Measurements from ENCODE around the gene IRAG1.
A peak's percentile ranks its signal among the peaks of the same experiment; 100 is the strongest.

Gene IRAG1
- 0 reads per million in 4 experiments for total RNA-seq

- DNase-seq = no peak
Measured at GRCh38 chr11:10693509-10694081, at the start of gene IRAG1. IRAG1 (minus strand) TSS chr11:10693755; CDS start chr11:10693602, 153 bp downstream.

DNA sequence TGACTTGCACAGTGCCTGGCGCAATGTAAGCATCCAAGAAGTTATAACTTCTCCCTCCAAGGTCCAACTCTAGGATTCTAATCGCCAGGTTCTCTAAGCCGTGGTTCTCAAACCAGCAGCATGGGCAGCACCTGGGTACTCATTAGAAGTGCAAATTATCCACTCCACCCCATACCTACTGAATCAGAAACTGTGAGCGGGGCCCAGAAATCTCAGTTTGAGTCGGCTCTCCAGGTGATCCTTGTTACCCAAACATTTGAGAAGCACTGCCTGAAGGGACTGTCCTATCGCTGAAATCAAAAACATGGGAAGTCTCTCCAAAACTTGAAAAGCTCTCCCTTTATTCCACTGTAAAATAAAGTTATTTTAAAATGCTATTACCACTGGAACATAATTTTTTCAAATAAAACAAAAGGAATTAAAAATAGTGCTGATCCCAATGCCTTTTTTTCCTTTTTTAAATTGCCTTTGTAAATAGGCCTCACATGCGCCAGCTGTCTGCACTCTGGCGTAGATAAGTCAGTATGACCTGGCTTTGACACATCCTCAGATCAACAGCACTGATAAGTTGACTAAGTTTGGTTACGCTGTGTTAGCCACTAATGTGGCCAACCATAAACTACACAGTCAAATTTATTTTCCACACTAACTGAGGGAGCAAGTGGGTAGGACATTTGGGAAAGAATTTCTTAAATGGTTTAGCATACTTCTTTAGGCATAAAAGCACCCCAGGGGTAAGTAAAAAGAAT, 49.1 kb upstream of the IRAG1 start:
- no peak for DNase-seq

DNA sequence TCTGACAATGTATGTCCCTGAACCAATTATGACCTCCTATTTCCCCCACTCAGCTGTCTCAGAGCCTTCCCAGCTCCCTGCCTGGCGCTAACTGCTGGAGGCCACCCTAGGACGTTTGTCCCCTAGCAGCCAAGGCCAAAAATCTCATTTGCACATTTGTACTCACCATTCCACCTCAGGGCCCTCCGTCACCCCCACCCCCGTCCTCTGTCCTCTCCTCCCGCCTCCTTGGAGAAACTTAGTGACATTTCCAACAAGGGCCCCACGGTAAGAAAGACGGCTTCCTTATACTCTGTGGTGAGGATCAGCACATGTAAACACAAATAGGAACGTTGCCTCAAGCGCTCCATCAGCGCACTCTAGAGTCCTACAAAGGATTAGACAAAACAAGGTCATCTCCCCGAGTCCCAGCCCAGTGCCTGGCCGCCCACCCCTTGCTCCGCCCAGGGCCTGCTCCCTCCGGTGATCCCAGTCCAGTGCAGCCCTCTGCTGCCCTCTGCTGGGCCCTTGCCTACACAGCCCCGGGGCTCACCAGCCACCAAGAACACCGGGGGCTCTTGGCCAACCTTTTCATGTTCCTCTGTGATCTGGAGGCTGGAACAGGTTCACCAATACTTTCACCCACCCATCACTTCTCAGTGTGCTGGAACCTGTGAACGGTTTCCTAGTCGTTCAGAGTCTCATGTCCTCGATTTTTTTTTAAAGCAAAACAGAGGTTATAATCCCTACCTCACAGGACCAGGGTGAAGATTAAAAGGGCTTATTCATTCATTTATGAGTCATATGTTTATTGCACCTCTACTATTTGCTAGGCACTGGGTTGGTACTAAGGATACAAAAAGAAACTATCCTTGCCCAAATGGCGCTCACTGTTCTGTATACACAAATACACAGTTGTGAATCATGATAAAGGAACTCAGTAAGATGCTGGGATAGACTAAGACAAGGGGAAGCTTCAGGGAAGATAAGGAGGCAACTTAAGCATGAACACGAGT, 42.2 kb upstream of the IRAG1 start:
- DNase-seq = peak; percentile 77

DNA sequence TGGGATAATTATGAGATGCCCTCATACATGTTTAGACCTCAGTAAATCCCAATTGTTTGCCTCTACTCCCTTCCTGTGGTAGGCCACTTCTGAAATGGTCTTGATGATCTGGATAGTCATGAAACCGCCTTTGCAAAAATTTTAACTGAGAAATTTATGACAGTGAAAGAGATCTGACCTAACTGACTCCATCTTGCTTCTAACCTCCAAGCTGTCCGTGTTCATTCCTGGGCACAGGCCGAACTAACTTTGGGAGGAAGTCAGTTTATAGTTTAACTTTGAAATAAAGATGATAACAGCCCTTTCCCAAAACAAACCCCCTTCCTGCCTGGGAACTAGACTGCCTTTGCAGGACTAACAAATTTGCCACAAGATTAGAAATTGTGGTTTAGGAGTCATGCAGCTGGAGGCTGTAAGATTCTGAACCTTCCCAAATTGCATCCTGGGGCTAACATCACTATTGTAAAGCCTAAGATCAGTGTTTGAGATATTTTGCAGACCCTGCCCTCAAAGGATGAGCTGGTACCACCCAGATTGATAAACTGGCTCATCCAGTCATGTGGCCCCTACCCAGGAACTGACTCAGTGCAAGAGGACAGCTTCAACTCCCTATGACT, 37.6 kb upstream of the IRAG1 start:
- no peak for DNase-seq

GRCh38 chr11:10730151-10730550, 36.6 kb upstream of the IRAG1 start:
- no peak for DNase-seq

- DNase-seq = no peak
Measured at GRCh38 chr11:10728789-10729472, 35.4 kb upstream of the IRAG1 start.

- DNase-seq = no peak
Measured at GRCh38 chr11:10728154-10728553, 34.6 kb upstream of the IRAG1 start.

DNA sequence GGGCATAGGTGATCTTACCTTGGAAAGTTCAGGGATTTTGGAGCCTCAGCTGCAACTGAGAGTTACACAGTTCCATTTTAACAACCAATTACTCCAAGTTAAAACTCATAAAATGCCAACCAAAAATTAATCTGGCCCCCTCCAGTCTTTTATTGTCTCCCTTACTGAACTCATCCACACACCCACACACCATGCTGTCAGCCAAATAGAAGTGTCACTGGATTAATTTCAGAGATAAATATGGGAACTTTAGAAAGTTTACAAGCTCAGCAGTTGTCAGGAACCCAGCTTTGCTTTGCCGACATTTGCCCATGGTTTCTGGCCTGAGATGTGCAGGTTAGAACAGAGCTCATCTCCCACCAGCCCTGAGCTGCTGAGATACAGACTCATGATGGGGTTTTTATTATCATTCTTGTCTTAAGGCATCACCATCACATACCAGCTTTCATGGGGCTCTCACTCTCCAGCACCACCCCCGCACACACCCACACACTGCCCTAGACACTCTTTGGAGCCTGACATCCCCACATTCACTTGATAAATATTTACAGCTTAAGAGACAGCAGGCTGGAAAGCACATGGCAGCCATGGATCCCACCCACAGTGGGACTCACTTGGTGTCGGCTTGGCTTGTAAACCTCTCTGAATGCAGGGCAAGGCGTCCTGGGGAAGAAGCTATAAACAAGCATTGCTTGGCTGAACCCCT, 33.7 kb upstream of the IRAG1 start:
- no peak for DNase-seq

- DNase-seq = no peak
Measured at GRCh38 chr11:10725907-10726253, 32.3 kb upstream of the IRAG1 start.

DNA sequence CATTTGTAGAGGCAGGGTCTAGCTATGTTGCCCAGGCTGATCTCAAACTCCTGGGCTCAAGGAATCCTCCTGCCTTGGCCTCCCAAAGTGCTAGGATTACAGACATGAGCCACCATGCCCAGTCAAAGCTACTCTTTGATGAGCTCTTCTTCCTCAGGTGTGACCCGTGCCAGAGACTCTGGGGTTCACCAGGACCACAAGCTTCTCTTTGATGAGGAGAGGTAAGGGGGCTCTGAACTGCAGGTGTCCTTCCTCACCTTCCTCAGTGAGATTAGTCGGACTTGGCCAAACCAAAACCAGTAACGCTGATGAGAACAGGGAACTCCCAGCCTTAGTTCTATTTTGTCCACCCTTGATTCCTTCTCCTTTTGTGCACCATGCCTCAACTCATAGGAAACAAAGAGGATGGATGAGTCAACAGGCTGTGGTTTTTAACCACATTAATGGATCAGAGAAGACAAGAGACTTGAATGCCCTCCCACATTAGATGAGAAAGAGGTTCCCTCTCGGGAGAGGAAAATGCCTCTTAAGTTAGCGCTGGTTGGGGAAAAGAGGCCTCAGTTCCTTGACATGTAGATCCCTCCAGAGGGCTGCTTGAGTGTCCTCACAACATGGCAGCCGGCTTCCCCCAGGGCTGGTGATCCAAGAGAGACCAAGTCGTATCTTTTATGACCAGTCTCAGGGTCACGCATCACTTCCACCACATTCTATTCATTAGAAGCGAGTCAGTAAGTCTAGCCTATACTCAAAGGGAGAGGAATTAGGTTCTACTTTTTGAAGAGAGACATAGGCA, 31.8 kb upstream of the IRAG1 start:
- DNase-seq = no peak

- DNase-seq = no peak
Measured at GRCh38 chr11:10722307-10722706, 28.8 kb upstream of the IRAG1 start.

GRCh38 chr11:10720881-10721376, 27.4 kb upstream of the IRAG1 start:
- DNase-seq = no peak

GRCh38 chr11:10719616-10720015, 26.1 kb upstream of the IRAG1 start:
- no peak for DNase-seq

DNA sequence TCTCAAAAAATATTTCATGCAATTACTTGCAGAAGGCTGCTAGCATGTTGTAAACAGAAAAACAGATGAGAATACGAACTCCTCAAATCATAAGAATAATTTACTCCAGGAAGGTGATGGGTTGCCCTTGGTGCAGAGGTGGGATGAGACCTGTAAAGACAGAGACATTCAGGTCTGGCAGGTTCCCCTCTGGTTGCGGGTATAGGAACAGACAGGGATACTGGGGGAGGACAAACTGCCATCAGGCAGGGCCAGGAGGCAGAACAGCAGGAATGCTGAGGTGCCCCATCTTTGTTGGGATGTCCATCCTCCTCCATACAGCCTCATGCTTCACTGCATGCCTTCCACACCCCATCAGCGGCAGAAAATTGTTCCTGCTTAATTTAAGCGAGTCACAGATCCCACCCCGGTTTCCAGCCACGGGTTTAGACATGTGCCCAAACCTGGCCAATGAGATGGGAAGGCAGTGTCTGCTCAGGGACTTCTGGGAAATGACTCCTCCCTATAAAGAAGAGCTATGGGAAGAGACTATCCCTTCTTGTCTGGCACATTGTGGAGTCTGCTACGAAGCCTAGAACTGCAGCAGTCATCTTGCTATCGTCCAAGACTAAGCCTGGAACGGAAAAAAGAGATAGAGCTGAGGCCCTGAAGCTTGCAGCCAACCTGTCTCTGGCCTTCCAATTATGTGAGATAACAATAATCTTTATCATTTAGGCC, 23.1 kb upstream of the IRAG1 start:
- DNase-seq = no peak

DNA sequence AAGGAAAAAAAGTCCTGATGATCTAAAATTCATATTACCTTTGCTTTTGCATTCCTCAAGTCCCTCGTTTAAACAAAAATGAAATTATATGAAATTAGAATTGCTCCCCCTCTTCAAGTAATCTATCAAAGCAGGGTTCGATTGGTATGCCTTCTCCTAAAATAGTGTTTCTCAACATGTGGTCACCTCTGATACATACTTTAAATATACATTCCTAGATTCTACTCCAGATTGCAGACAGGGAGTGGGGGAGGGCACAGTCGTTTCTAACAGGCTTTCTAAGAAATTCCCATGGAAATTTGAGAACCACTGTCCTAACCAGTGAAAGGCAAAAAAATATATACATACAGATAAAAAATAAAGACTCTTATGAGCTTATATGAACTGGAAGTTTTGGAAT, 22.6 kb upstream of the IRAG1 start:
- DNase-seq = no peak

GRCh38 chr11:10715571-10715970, 22.0 kb upstream of the IRAG1 start:
- no peak for DNase-seq

DNA sequence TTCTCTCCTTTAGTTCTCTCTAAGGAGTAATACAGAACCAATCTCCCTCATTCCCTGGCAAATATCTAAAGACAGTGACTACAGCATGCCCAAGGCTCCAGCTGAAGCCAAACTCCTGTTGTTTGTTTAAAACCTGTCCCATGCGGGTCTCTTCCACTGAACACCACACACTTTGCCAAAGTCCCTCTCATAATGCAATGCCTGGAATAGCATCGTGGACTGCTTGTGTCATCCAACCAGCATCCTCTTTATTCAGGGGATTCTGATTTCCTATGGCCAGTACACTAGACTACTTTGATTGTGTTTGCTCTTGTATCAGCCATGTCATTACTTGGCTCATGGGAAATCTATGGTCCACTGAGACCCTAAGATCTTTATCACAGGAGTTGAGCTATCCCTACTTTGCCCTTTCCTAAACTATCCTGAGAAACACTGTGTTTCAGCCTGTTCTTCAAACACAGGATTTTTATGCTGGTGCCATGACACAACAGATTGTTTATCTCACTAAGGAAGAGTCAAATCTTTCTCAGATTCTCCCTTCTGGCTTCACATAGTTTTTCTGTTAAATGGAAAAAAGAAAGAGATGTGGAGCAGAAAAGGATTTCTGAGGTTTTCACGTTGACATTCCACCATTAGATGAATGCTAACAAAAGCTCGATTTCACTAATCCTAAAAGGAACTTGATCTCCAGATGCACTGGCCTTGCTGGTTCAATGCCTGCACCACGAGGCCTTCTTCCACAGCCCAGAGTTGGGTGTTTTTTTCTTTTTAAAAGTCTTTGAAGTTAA, 15.9 kb upstream of the IRAG1 start:
- no peak for DNase-seq

- DNase-seq = no peak
Measured at GRCh38 chr11:10708131-10708530, 14.6 kb upstream of the IRAG1 start.

DNA sequence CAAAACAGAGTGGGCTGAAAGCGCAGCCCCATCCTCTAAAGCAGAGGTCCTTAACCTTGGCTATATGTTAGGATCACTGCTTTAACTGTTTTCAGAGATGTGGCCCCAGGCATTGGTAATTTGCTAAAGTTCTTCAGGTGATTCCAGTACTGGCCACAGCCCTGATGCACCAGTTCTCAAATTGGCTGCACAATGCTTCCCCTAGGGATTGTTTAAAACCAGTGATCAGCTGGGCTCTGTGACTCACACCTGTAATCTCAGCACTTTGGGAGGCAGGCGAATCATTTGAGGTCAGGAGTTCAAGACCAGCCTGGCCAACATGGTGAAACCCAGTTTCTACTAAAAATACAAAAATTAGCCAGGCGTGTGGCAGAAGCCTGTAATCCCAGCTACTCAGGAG, 8.4 kb upstream of the IRAG1 start:
- DNase-seq = no peak

Data from effector CD8-positive, alpha-beta T cell (primary cell).